ENCODE data around the gene ARHGEF33. TPM values are rescaled to one million over a fixed set of nuclear protein-coding genes. Genes with fewer than 3 reads are reported as not detected.

ARHGEF33 gene
- total RNA-seq, 1 donor from 2014 or later, result 1.1 TPM

- Mint-ChIP-seq H3K9me3 (no peaks in the 10 kb centered on the region), H3K4me1 (peaks cover 22% of the 10 kb centered on the region), H3K27ac (ENCODE audit: unreplicated experiment) (no peak overlapping the region), H3K36me3 (ENCODE audit: low read depth) (peaks cover 3% of the 10 kb centered on the region), H3K4me3 (no peak overlapping the region), H3K27me3 (ENCODE audit: low read depth) (no peaks in the 10 kb centered on the region)
- no peak for TF ChIP-seq CTCF (conservative IDR thresholded peaks at IDR 0.05)
- DNase-seq (ENCODE audit: low read depth, low spot score), result no peak
Measured at GRCh38 chr2:38966678-38967077, 77.0 kb downstream of the ARHGEF33 start.

- Mint-ChIP-seq H3K4me1 (peaks cover 22% of the 10 kb centered on the region), H3K27me3 (ENCODE audit: low read depth) (no peaks in the 10 kb centered on the region), H3K36me3 (ENCODE audit: low read depth) (peaks cover 3% of the 10 kb centered on the region), H3K4me3 (no peak overlapping the region), H3K9me3 (no peaks in the 10 kb centered on the region), H3K27ac (ENCODE audit: unreplicated experiment) (no peak overlapping the region)
- no peak for TF ChIP-seq CTCF (conservative IDR thresholded peaks at IDR 0.05)
- no peak for DNase-seq (ENCODE audit: low read depth, low spot score)
Measured at GRCh38 chr2:38968021-38968420, 78.3 kb downstream of the ARHGEF33 start.

- peaks cover 3% of the 10 kb centered on the region for H3K36me3 Mint-ChIP-seq (ENCODE audit: low read depth)
- no peak for DNase-seq (ENCODE audit: low read depth, low spot score)
- H3K27ac Mint-ChIP-seq (ENCODE audit: unreplicated experiment), result no peak overlapping the region
- peaks cover 14% of the 10 kb centered on the region for H3K4me1 Mint-ChIP-seq
- H3K9me3 Mint-ChIP-seq, result no peaks in the 10 kb centered on the region
- TF ChIP-seq CTCF (conservative IDR thresholded peaks at IDR 0.05), result no peak
- no peaks in the 10 kb centered on the region for H3K27me3 Mint-ChIP-seq (ENCODE audit: low read depth)
- H3K4me3 Mint-ChIP-seq, result no peak overlapping the region
Measured at GRCh38 chr2:38971377-38971776, 81.7 kb downstream of the ARHGEF33 start.

- Mint-ChIP-seq H3K36me3 (ENCODE audit: low read depth) (peaks cover 3% of the 10 kb centered on the region), H3K27ac (ENCODE audit: unreplicated experiment) (no peak overlapping the region), H3K27me3 (ENCODE audit: low read depth) (no peaks in the 10 kb centered on the region), H3K4me1 (peaks cover 7% of the 10 kb centered on the region), H3K9me3 (no peaks in the 10 kb centered on the region), H3K4me3 (no peak overlapping the region)
- no peak for TF ChIP-seq CTCF (conservative IDR thresholded peaks at IDR 0.05)
- DNase-seq (ENCODE audit: low read depth, low spot score), result no peak
Measured at GRCh38 chr2:38973266-38973665, 83.6 kb downstream of the ARHGEF33 start.

GRCh38 chr2:38975042-38975441 lies 85.4 kb downstream of the ARHGEF33 start:
- Mint-ChIP-seq H3K27me3 (ENCODE audit: low read depth) (no peaks in the 10 kb centered on the region), H3K27ac (ENCODE audit: unreplicated experiment) (no peak overlapping the region), H3K9me3 (no peaks in the 10 kb centered on the region), H3K4me1 (peaks cover 4% of the 10 kb centered on the region), H3K4me3 (no peak overlapping the region), H3K36me3 (ENCODE audit: low read depth) (peaks cover 3% of the 10 kb centered on the region)
- no peak for DNase-seq (ENCODE audit: low read depth, low spot score)
- no peak for TF ChIP-seq CTCF (conservative IDR thresholded peaks at IDR 0.05)

GRCh38 chr2:38977047-38977446 lies 87.4 kb downstream of the ARHGEF33 start:
- Mint-ChIP-seq H3K27me3 (ENCODE audit: low read depth) (no peaks in the 10 kb centered on the region), H3K9me3 (no peaks in the 10 kb centered on the region), H3K36me3 (ENCODE audit: low read depth) (no peaks in the 10 kb centered on the region), H3K4me1 (peaks cover 4% of the 10 kb centered on the region), H3K27ac (ENCODE audit: unreplicated experiment) (no peak overlapping the region), H3K4me3 (no peak overlapping the region)
- TF ChIP-seq CTCF (conservative IDR thresholded peaks at IDR 0.05), result no peak
- no peak for DNase-seq (ENCODE audit: low read depth, low spot score)

All from neural crest cell (in vitro differentiated cells).